HEK293T (cell line): Measurements from ENCODE around the gene TSPOAP1.

Experiments used
- ARNT ChIP-seq: fragments of 450-650 bp; IDR thresholded peaks from 2 replicates; pipeline ENCODE4 v1.6.1; 2017; ENCODE audit warnings: mild to moderate bottlenecking
- BHLHE40 ChIP-seq: fragments of 450-650 bp; IDR thresholded peaks from 2 replicates; pipeline ENCODE4 v1.6.1; 2016; ENCODE audit warnings: mild to moderate bottlenecking, moderate library complexity, borderline replicate concordance
- CTBP1 ChIP-seq: fragments of 450-650 bp; IDR thresholded peaks from 2 replicates; pipeline ENCODE4 v1.6.1; 2016; ENCODE audit warnings: borderline replicate concordance
- ELF4 ChIP-seq: fragments of 450-650 bp; IDR thresholded peaks from 2 replicates; pipeline ENCODE4 v1.6.1; 2017; ENCODE audit warnings: antibody characterized with exemption
- FOXA1 ChIP-seq: fragments of 450-650 bp; IDR thresholded peaks from 2 replicates; pipeline ENCODE4 v1.6.1; 2016; ENCODE audit warnings: mild to moderate bottlenecking
- FOXK2 ChIP-seq: fragments of 450-650 bp; IDR thresholded peaks from 2 replicates; pipeline ENCODE4 v1.6.1; 2016; ENCODE audit warnings: mild to moderate bottlenecking
- HDGF ChIP-seq: fragments of 450-650 bp; IDR thresholded peaks from 2 replicates; pipeline ENCODE4 v1.6.1; 2017; ENCODE audit warnings: antibody characterized with exemption, borderline replicate concordance
- SP1 ChIP-seq: fragments of 450-650 bp; IDR thresholded peaks from 2 replicates; pipeline ENCODE4 v1.6.1; 2017
- ZNF384 ChIP-seq: fragments of 450-650 bp; IDR thresholded peaks from 2 replicates; pipeline ENCODE4 v1.6.1; 2016
- TF ChIP-seq, protein P1 (sequence below): fragments of 450-650 bp; IDR thresholded peaks from 2 replicates; pipeline ENCODE4 v1.6.1; 2016

- TF ChIP-seq SP1 (no peak), BHLHE40 (no peak), ZNF384 (no peak), CTBP1 (no peak), FOXA1 (no peak), ARNT (no peak), FOXK2 (no peak), HDGF (no peak), ELF4 (no peak)
- TF ChIP-seq, protein P1, sequence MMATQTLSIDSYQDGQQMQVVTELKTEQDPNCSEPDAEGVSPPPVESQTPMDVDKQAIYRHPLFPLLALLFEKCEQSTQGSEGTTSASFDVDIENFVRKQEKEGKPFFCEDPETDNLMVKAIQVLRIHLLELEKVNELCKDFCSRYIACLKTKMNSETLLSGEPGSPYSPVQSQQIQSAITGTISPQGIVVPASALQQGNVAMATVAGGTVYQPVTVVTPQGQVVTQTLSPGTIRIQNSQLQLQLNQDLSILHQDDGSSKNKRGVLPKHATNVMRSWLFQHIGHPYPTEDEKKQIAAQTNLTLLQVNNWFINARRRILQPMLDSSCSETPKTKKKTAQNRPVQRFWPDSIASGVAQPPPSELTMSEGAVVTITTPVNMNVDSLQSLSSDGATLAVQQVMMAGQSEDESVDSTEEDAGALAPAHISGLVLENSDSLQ: no peak
Observed at GRCh38 chr17:58312829-58313228, 15.8 kb downstream of the TSPOAP1 start.
